Gastrocnemius medialis (tissue), 4 donors: ENCODE measurements around the gene CYB561D1. TPM values are rescaled to one million over a fixed set of nuclear protein-coding genes. Genes with fewer than 3 reads are reported as not detected.

Source experiments
- ATAC-seq, 2 donors: fragments of 150-250 bp; one replicate each; pipeline ENCODE4 v1.9.1; 2016
- DNase-seq, 2 donors: peaks; one replicate each; pipeline ENCODE4 v3.0.0-alpha.2; 2019
- H3K27ac ChIP-seq, 4 donors: fragments of 200-600 bp; sonication (generic); 1 replicate in 1 of 4; 2 replicates in 3 of 4; pipeline ENCODE4 v1.5.1; 2016 to 2018; ENCODE audit warnings: mild to moderate bottlenecking in 2 of 4, moderate library complexity in 1 of 4
- H3K27me3 ChIP-seq, 3 donors: fragments of 200-600 bp; sonication (generic) in 2 of 3; 1 replicate in 1 of 3; 2 replicates in 2 of 3; pipeline versions ENCODE4 v1.5.1 to v1.6.0; 2016 to 2019; ENCODE audit warnings: mild to moderate bottlenecking in 1 of 3, moderate library complexity in 1 of 3
- H3K36me3 ChIP-seq, 2 donors: fragments of 200-600 bp; sonication (generic) in 1 of 2; one replicate each; pipeline ENCODE4 v1.5.1; 2017 to 2018
- H3K4me1 ChIP-seq, 2 donors: fragments of 200-600 bp; sonication (generic) in 1 of 2; one replicate each; pipeline ENCODE4 v1.5.1; 2016 to 2017; ENCODE audit warnings: mild to moderate bottlenecking in 2 of 2
- H3K4me3 ChIP-seq, 4 donors: fragments of 200-600 bp; sonication (generic) in 3 of 4; 1 replicate in 1 of 4; 2 replicates in 3 of 4; pipeline ENCODE4 v1.5.1; 2016 to 2019; ENCODE audit warnings: mild to moderate bottlenecking in 2 of 4
- H3K9me3 ChIP-seq, 3 donors: fragments of 200-600 bp; sonication (generic) in 2 of 3; 1 replicate in 1 of 3; 2 replicates in 2 of 3; pipeline ENCODE4 v1.5.1; 2016 to 2019
- CTCF ChIP-seq, 5 experiments: fragments of 450-650 bp in 3 of 5; fragments of 200-600 bp in 2 of 5; sonication (generic) in 2 of 5; IDR thresholded peaks in 4 of 5; conservative IDR thresholded peaks in 1 of 5; 1 replicate in 4 of 5; 2 replicates in 1 of 5; pipeline ENCODE4 v1.5.1; 2016 to 2019; ENCODE audit warnings: antibody characterized with exemption in 5 of 5, mild to moderate bottlenecking in 3 of 5, moderate library complexity in 3 of 5
- POLR2A ChIP-seq, 2 donors: fragments of 450-650 bp; IDR thresholded peaks; one replicate each; pipeline ENCODE4 v1.6.1; 2017; ENCODE audit warnings: antibody characterized with exemption in 2 of 2, mild to moderate bottlenecking in 2 of 2, moderate library complexity in 2 of 2
- in situ Hi-C, 4 donors: fragments of 200-750 bp; cut with MboI; loops; one replicate each; pipeline versions ENCODE4 v1.15.0 to v1.8.0; 2017; ENCODE audit warnings: low sequenced_read_pairs in 4 of 4
- intact Hi-C: fragments of 100-400 bp; cut with DNase I; formaldehyde crosslinking; loops from one replicate; pipeline ENCODE4 v1.15.1; 2023; ENCODE audit warnings: low total_unique reads
- total RNA-seq, 4 donors: library from RNA; depleted of rRNA; stranded (reverse); fragments of >200 nt; gene quantifications; one replicate each; pipeline versions ENCODE4 v1.1.0 to v1.2.3, GENCODE V29; 2016

Gene CYB561D1
- total RNA-seq, 4 donors from 2014 or later = 3.1 to 8.0 (median 3.9) TPM

- intact Hi-C loops = no loop called here
- Histone ChIP-seq H3K9me3 (no peaks in the 10 kb centered on the region), H3K27ac (peak overlapping the region in 2 of 4 donors; percentile 3 to 46), H3K36me3 (peaks cover 0 to 28% of the 10 kb centered on the region in 2 donors), H3K4me3 (no peak overlapping the region), H3K27me3 (no peaks in the 10 kb centered on the region), H3K4me1 (peaks cover 7 to 11% of the 10 kb centered on the region in 2 donors)
- in situ Hi-C loops = loop anchor here in 2 of 4 donors (5.0 kb wide), 1 partner anchor 33 kb away; no protein-coding TSS in a partner anchor
- ATAC-seq (no peak), DNase-seq (no peak)
- TF ChIP-seq POLR2A (IDR thresholded peaks at IDR 0.05) (no peak), CTCF (IDR thresholded peaks at IDR 0.05 in 4 of 5, conservative IDR thresholded peaks at IDR 0.05 in 1 of 5) (no peak)
Observed at GRCh38 chr1:109499081-109499480, 5.2 kb downstream of the CYB561D1 start.

DNA sequence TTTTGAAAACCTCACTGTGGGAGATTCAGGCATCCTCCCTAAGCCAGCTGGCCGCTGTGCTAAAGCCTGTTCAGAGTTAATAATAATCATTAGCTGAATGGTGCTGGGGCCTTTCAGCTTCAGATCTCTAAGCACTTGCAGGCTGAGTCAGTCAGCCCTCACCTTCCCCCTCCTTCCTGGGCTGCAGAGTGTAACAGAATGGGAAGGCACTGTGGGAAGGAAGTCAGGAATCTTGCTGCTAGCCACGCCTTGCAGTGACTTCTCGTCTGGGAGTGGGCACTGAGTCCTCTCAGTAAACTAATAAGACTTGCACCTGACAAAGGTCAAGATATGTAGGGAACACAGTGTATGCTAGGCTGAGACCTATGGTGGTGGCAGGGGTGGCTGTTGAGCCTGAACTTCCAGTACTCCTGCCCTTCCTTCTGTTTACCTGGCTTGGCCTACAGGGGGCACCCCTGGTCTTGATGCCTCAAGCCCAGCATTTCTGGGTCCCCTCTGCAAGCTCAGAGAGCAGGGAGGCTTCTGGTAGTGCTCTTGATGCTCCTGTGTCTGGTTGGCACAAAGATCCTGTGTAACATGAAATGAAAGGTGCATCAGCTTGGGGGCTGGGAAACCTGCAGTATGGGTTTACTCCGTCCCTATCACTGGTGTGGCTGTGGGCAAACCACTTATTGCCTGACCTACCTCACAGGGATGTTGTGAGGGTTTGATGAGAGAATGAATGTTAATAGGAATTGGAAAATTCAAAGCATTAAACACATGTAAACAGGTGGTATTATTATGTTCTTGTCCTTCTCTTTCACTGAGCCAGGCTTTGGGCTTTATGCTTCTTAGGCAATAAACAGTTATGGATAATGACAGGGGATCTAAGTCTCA, 6.0 kb downstream of the CYB561D1 start:
- intact Hi-C loops = no loop called here
- H3K9me3 ChIP-seq = no peaks in the 10 kb centered on the region

DNA sequence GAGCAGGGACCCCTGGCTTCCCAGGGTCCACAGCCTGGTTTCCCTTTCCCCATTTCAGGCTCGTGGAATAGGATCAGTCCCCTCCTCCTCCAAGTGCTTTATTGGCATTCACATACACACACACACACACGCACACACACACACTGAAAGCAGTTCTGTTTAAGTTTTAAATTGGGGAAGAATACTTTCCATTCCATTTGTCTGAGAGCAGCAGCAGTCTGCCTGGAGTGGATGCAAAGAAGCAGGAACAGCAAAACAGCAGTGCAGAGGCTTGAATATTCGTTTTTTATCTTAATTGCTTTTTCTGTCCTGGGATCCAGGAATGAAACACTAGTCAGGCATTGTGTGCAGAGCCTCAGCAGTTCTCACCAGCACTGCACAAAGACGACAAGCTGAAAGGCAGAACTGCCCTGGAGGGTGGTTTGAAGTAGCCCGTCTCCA, 7.1 kb downstream of the CYB561D1 start:
- in situ Hi-C loops (no loop called here), intact Hi-C loops (no loop called here)
- ATAC-seq (no peak), DNase-seq (no peak)
- Histone ChIP-seq H3K27me3 (no peaks in the 10 kb centered on the region), H3K4me1 (peaks cover 0 to 10% of the 10 kb centered on the region in 2 donors), H3K27ac (peak overlapping the region in 1 of 4 donors; percentile 33), H3K4me3 (no peak overlapping the region), H3K9me3 (no peaks in the 10 kb centered on the region), H3K36me3 (peaks cover 0 to 22% of the 10 kb centered on the region in 2 donors)
- TF ChIP-seq CTCF (IDR thresholded peaks at IDR 0.05 in 4 of 5, conservative IDR thresholded peaks at IDR 0.05 in 1 of 5) (no peak), POLR2A (IDR thresholded peaks at IDR 0.05) (no peak)

More for the DNA sequence above, 6.0 kb downstream of the CYB561D1 start:
- Histone ChIP-seq H3K4me3 (no peak overlapping the region), H3K27ac (peak overlapping the region in 2 of 4 donors; percentile 3 to 46), H3K36me3 (peaks cover 0 to 28% of the 10 kb centered on the region in 2 donors), H3K4me1 (peaks cover 3 to 4% of the 10 kb centered on the region in 2 donors), H3K27me3 (no peaks in the 10 kb centered on the region)
- DNase-seq = peak in 1 of 2 donors; percentile 59
- TF ChIP-seq POLR2A (IDR thresholded peaks at IDR 0.05) (no peak), CTCF (IDR thresholded peaks at IDR 0.05 in 4 of 5, conservative IDR thresholded peaks at IDR 0.05 in 1 of 5) (peak in 4 of 5 experiments; percentile 30 to 53 (median 42))
- peak; percentile 34 to 39 for ATAC-seq
- in situ Hi-C loops = loop anchor here in 2 of 4 donors (5.0 kb wide), 1 partner anchor 32 kb away; no protein-coding TSS in a partner anchor

- TF ChIP-seq CTCF (IDR thresholded peaks at IDR 0.05 in 4 of 5, conservative IDR thresholded peaks at IDR 0.05 in 1 of 5) (no peak), POLR2A (IDR thresholded peaks at IDR 0.05) (no peak)
- DNase-seq (no peak), ATAC-seq (no peak)
- in situ Hi-C loops (no loop called here), intact Hi-C loops (no loop called here)
- Histone ChIP-seq H3K4me3 (no peak overlapping the region), H3K36me3 (peaks cover 0 to 14% of the 10 kb centered on the region in 2 donors), H3K27me3 (no peaks in the 10 kb centered on the region), H3K27ac (no peak overlapping the region), H3K4me1 (peaks cover 0 to 15% of the 10 kb centered on the region in 2 donors), H3K9me3 (no peaks in the 10 kb centered on the region)
Observed at GRCh38 chr1:109501644-109502363, 7.9 kb downstream of the CYB561D1 start.
